Thymus (tissue), 14 donors: Measurements from ENCODE around the gene IL37. TPM values are rescaled to one million over a fixed set of nuclear protein-coding genes. Genes with fewer than 3 reads are reported as not detected.

Experiments
- DNase-seq, 9 donors: peaks; one replicate each; pipeline ENCODE4 v3.0.0-alpha.2; 2013; ENCODE audit warnings: low spot score in 9 of 9, low read depth in 6 of 9, missing footprints in 1 of 9
- H3K27ac ChIP-seq, 2 donors: one replicate each; pipeline ENCODE4 v1.5.1; 2013; ENCODE audit warnings: control low read depth in 1 of 2, low read depth in 1 of 2, low read length in 1 of 2, mild to moderate bottlenecking in 1 of 2, moderate library complexity in 1 of 2
- H3K27me3 ChIP-seq, 2 donors: one replicate each; pipeline ENCODE4 v1.5.1; 2013; ENCODE audit warnings: low read length in 1 of 2; ENCODE audit not compliant: control insufficient read depth in 2 of 2, insufficient read depth in 1 of 2
- H3K36me3 ChIP-seq, 2 donors: one replicate each; pipeline ENCODE4 v1.5.1; 2013; ENCODE audit warnings: low read length in 1 of 2, mild to moderate bottlenecking in 1 of 2, moderate library complexity in 1 of 2; ENCODE audit not compliant: control insufficient read depth in 2 of 2, insufficient read depth in 2 of 2
- H3K4me1 ChIP-seq, 2 donors: one replicate each; pipeline ENCODE4 v1.5.1; 2013; ENCODE audit warnings: low read length in 2 of 2; ENCODE audit not compliant: control insufficient read depth in 2 of 2, insufficient read depth in 2 of 2
- H3K4me3 ChIP-seq, 2 donors: one replicate each; pipeline ENCODE4 v1.5.1; 2013; ENCODE audit warnings: low read length in 2 of 2, control low read depth in 1 of 2, mild to moderate bottlenecking in 1 of 2
- H3K9me3 ChIP-seq, 2 donors: one replicate each; pipeline ENCODE4 v1.5.1; 2013; ENCODE audit warnings: low read length in 1 of 2, mild to moderate bottlenecking in 1 of 2; ENCODE audit not compliant: control insufficient read depth in 2 of 2, insufficient read depth in 1 of 2
- WGBS: extraction: QIAGEN DNeasy Blood & Tissue Kit; methylation state at CpG from one replicate; pipeline ENCODE4 v1.1.7; 2013; 5-methylcytosine and 5-hydroxymethylcytosine counted together
- long read RNA-seq, 10 donors: transcript quantifications; one replicate each; lab custom pipeline, GENCODE V29; 2026
- polyA plus RNA-seq: library from polyadenylated mRNA; stranded (reverse); fragments of 200-250 nt; gene quantifications from one replicate; pipeline ENCODE4 v1.2.3, GENCODE V29; 2013
- total RNA-seq: library from RNA; stranded (reverse); fragments of 120-200 nt; gene quantifications from one replicate; pipeline ENCODE4 v1.2.4, GENCODE V29; 2013
- donor health status: healthy.

Gene IL37, protein sequence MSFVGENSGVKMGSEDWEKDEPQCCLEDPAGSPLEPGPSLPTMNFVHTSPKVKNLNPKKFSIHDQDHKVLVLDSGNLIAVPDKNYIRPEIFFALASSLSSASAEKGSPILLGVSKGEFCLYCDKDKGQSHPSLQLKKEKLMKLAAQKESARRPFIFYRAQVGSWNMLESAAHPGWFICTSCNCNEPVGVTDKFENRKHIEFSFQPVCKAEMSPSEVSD
- 0.09 TPM for total RNA-seq
- polyA plus RNA-seq = 0.43 TPM
- long read RNA-seq, donor 1 = 0 reads
- long read RNA-seq, donor 2 = 0 reads
- long read RNA-seq, donor 3 = 0 reads
- long read RNA-seq, donor 4 = 0 reads
- long read RNA-seq, donor 5 = 0 reads
- long read RNA-seq, donor 6, partial matches to known transcripts = 0 of 1 reads
- long read RNA-seq, donor 6, other reads (novel, unspliced or antisense) = 0 of 1 reads
- long read RNA-seq, donor 7 = 0 reads
- long read RNA-seq, donor 8 = 0 reads
- long read RNA-seq, donor 9 = 0 reads
- long read RNA-seq, donor 10 = 0 reads

DNA sequence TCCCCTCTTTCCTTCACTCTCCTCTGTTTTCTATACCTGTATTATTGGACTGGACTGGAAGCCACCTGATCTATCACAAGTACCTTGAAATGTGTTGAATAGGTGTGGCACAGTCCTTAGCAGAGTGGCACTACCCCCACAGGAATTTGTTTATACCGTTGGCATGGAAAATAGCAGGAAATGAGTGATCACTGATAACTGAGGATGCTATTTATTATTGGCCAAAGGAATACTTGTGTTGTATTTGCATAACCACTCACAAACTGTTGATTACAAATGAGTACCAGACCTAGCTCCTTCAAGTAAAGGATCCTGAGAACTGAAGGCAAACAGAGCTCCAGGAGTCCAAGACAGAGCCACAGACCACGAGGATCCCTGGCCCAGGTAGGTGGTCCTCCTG, at the start of gene IL37:
Gene IL37, plus strand, starts transcription at position 301 of the 400 bp plus-strand sequence. CDS start 1,848 bp downstream, outside the sequence.
- Histone ChIP-seq H3K27ac (no peak within 1 kb of the TSS), H3K4me3 (no peak within 1 kb of the TSS), H3K27me3 (no peaks in the 10 kb centered on the region), H3K9me3 (peaks cover 0 to 8% of the 10 kb centered on the region in 2 donors), H3K36me3 (no peaks in the 10 kb centered on the region), H3K4me1 (peaks cover 16 to 18% of the 10 kb centered on the region in 2 donors)
- DNase-seq = no peak
- 41% methylated on average over 2 of the region's 2 CpGs for WGBS

DNA sequence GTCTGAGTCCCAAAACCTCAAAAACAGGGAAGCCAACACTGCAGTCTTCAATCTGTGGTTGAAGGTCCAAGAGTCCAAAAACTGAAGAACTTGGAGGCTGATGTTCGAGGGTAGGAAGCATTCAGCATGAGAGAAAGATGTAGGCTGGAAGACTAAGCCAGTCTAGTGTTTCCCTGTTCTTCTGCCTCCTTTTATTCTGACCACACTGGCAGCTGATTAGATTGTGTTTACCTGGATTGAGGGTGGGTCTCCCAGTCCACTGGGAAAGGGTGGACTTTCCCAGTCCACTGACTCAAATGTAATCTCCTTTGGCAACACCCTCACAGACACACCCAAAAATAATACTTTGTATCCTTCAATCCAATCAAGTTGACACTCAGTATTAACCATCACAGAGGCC, 46.9 kb upstream of the IL37 start:
- Histone ChIP-seq H3K36me3 (no peaks in the 10 kb centered on the region), H3K27me3 (no peaks in the 10 kb centered on the region)
- WGBS = 83% methylated on average over 1 of the region's 1 CpG

DNA sequence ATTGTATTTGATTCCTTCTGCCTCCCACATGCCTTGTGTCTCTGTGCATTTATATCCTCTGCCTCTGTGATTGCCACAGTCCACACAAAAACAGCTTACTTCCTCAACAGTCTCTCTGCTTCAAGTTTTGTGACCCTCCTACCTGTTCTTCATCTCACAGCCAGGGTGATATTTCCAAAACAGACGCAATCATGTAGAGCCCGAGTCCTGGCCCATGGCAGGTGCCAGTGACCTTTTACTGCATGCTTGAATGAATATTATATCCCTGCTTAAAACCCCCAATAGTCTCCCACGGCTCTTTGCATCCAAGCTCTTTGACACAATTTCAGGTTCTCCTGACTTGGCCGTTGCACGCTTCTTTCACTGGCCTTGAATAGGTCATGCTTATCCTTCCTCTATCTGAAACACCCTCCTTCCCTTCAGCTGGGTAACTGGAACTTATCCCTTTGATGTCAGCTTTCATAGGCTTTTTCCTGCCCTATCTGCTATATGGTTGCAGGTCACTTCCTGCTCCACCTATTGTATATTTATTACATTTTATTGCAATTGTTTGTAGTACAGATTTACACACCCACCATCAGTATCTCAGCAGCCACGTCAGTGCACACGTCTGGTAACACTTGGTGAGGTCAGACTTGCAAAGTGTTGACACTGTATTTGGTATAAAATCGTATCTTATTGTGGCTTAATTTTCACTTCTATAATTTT, 44.7 kb upstream of the IL37 start:
- Histone ChIP-seq H3K9me3 (no peaks in the 10 kb centered on the region), H3K4me3 (no peak overlapping the region), H3K4me1 (no peaks in the 10 kb centered on the region), H3K36me3 (no peaks in the 10 kb centered on the region), H3K27ac (no peak overlapping the region), H3K27me3 (no peaks in the 10 kb centered on the region)
- WGBS = 94% methylated on average over 8 of the region's 8 CpGs
- no peak for DNase-seq

More for the DNA sequence above, 46.9 kb upstream of the IL37 start:
- no peak for DNase-seq
- H3K4me1 ChIP-seq = no peaks in the 10 kb centered on the region
- H3K27ac ChIP-seq = no peak overlapping the region
- no peaks in the 10 kb centered on the region for H3K9me3 ChIP-seq
- no peak overlapping the region for H3K4me3 ChIP-seq

DNA sequence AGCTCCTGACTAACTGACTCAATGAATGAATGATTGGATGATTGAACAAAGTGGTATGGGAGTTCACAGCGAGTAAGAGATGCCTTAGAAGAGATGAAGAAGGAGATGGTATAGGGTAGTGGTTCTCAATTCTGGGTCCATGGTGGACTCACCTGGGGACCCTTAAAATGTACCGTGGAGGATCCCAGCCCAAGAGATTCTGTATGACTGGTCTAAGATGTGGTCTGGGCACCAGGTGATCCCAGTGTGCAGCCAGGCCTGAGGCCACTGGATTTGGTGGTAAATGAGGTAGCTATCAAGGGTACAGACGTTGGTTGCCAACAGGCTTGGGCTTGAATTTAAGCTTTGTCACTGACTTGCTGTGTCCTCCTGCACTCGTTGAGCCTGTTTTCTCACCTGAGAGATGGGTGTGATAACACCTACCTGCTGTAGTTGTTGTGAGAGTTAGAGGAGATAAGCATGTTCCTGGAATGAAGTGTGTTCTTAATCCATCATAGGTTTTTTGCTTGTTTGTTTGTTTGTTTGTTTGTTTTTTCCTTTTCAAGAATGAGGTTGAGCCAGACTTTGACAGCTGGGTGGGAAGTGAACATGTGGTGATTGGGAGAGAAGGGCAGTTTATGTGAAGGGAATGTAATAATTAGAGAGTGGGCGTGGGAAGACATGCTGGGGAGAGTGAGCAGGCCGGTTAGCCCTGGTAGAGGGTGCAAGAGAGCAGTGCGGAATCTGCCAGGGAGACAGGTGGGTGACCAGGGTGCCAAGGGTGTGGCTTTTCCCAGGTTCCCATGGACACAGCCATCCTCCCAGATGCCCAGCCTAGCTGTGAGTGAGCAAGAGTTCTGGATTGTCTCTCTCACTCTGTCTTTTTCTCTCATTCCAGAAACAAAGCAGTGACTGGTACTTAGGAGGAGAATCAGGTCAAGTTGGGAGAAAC, 43.0 kb upstream of the IL37 start:
- DNase-seq = no peak
- WGBS = 95% methylated on average over 7 of the region's 7 CpGs
- Histone ChIP-seq H3K4me1 (no peaks in the 10 kb centered on the region), H3K4me3 (no peak overlapping the region), H3K27ac (no peak overlapping the region), H3K9me3 (no peaks in the 10 kb centered on the region), H3K36me3 (no peaks in the 10 kb centered on the region), H3K27me3 (no peaks in the 10 kb centered on the region)

DNA sequence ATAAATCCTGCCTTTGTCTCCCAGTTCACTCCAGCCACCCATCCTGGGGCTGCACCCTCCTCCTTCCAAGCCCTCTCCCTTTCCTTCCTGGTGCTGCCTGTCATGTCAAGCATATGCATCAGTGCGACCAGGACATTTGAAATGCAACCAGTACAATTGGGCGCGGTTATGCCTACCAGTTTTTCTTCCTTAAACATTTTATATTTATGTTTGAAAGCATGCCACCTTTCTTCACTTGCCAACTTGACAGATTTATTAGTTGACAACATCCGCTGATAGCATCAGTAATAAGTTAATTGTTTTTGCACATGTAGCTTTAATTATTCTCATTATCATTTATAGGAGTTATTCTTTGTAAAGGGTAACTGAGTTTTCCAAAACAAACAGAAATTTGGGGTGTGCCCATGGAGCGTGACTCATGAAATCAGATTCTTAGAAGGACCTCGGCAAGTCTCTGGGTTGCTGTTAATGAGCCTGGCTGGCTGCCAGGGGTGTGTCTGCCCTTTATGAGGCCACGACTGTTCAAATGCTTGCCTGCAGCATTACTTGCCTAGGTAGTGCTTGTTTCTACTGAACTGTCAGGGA, 41.6 kb upstream of the IL37 start:
- no peaks in the 10 kb centered on the region for H3K4me1 ChIP-seq
- no peaks in the 10 kb centered on the region for H3K36me3 ChIP-seq
- no peak overlapping the region for H3K27ac ChIP-seq
- no peaks in the 10 kb centered on the region for H3K9me3 ChIP-seq
- no peaks in the 10 kb centered on the region for H3K27me3 ChIP-seq
- WGBS = 52% methylated on average over 7 of the region's 7 CpGs
- DNase-seq = no peak
- no peak overlapping the region for H3K4me3 ChIP-seq

DNA sequence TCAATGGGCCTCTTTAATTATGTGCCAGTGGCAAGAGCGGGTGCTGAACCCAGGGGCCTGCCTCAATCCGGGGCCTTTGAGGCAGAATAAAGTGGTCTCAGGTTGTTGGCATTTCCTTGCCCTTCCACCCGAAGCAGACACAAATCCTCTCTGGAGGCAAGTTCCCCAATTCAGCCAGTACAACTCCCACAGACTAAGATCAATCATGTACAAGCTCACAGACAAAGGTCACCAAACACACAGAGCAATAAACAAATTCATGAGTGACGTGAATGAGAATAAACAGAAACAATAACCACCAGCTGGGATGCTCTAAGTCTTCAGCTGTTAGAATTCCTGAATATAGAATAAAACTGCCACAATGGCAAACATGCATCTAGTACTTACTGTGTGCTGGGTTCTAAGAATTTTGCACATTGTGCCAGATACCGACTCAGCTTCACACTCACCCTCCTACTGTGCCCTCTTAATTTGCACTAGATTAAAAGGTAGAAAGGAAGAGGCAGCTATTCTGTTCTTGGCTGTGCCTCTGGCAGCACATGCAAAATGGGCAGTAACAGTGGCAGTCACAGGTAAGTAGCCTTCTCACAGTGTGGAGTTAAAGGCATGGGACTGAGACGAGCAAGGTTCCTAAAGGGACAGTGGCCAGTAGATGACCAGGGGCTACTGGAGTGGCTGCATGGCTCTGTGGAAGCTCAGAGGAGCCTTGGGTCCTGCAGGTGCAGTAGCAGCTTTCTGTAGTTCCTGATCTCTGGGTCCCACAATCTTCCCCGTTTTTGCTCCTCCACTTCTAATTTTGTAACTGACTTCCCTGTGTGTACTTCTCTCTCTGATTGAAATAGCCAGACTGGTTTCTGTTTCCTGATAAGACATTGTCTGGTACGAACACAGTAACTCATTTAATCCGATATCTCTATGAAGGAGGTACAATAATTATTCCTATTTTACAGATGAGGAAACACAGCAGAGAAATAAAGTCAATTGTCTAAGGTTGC, 39.8 kb upstream of the IL37 start:
- Histone ChIP-seq H3K4me1 (no peaks in the 10 kb centered on the region), H3K9me3 (no peaks in the 10 kb centered on the region), H3K27ac (no peak overlapping the region), H3K27me3 (no peaks in the 10 kb centered on the region), H3K4me3 (no peak overlapping the region), H3K36me3 (no peaks in the 10 kb centered on the region)
- no peak for DNase-seq
- 70% methylated on average over 9 of the region's 9 CpGs for WGBS

DNA sequence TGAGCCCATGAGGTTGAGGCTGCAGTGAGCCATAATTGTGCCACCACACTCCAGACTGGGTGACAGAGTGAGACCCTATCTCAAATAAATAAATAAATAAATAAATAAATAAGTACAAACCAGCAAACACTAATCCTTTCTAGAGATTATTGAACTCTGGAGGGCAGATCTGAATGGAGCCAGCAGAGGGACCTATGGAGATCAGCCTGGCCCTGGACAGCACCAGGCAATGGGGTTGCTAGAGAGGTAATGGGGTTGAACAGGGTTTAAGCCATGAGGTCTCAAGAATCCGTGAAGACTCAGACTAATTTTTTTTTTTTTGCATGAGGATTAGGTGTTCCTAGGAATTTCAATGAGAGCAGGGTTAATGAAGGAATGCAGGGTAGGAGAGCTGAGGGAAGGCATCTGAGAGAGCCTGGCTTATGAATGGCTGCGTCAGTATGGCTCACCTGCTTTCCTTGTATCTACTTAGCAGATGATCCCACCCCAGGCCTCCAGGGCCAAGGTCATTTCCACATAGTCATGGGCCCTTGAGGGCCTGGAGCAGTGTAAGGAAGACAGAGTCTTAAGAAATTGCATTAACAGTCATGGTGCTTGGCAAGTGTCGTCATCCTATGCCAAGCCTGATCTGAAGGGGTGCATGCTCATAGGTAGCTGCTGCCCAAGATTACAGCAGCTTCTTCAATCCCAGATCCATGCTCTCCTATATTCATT, 34.6 kb upstream of the IL37 start:
- no peaks in the 10 kb centered on the region for H3K9me3 ChIP-seq
- no peaks in the 10 kb centered on the region for H3K36me3 ChIP-seq
- H3K4me3 ChIP-seq = no peak overlapping the region
- H3K27ac ChIP-seq = no peak overlapping the region
- H3K4me1 ChIP-seq = peaks cover 0 to 9% of the 10 kb centered on the region in 2 donors
- no peak for DNase-seq
- no peaks in the 10 kb centered on the region for H3K27me3 ChIP-seq
- 98% methylated on average over 3 of the region's 3 CpGs for WGBS
